COR-L47 (cell line): ENCODE data around the gene CILP.
A peak's percentile ranks its signal among the peaks of the same experiment; 100 is the strongest.
"Not testable (repeated sequence)": the region's sequence is repeated elsewhere in the genome, so short reads cannot be mapped to it uniquely, and the experiment has no call there.

Experiments
- DNase-seq: peaks from one replicate; lab custom pipeline; 2025; lab: John Stamatoyannopoulos, UW

The CILP gene

DNA sequence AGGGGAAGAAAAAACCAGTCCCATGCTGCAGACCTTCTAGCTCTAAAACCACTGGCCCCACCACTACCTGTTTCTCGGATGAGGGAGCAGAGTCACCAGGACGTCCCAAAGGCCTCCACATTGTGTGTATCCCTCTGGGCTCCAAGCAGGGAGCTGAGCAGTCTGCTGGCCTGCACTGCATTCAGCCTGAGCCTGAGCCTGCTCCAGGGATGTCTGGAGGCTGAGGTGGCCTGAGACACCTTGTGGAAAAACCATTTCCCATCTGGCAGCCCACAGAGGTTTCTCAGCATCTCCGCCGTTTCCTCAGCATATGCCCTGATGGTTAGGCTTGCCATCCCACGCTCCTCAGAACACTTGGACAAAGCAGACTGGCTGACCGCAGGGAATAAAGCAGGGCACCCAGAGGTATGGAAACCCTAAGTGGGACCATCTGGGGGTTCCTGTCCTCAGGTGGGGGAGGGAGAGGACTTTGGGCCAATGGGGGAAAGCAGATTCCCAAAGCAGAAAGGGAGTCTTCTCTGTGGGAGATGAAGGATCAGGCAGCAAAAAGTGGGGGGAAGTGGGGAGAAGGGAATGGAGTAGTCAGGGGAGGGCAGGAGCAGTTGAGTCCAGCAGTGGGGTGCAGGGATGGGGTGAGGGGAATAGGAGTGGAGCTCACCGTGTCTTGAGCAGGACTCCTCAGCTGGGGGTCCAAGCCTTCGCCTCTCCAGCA is at the start of gene CILP:
Gene CILP (minus strand): TSS at position 704 of the 712 bp plus-strand sequence. CDS start 1,718 bp downstream, outside the sequence.
- DNase-seq, result no peak

- DNase-seq, result no peak
These were observed 49.7 kb upstream of the CILP start for GRCh38 chr15:65260968-65261367.

DNA sequence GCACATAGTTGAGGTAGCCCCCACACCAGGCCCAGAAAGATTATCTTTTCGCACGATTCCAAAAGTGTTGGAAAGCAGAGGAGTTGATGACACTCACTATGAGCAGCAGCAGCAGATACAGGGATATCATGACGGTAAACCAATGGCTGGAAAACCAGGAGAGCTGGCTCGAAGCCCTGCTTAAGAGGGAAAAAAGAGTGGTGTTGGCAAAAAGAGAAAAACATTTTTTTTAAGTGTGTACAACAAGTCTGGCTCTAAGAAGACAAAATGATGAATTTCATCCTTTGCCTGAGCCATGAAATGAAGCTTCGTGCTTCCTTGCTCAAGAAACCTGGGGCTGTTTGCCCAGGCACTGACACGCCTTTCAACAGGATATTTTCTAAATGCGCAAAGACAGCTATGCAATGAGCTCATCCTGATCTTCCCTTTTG is 48.1 kb upstream of the CILP start:
- DNase-seq, result no peak

DNA sequence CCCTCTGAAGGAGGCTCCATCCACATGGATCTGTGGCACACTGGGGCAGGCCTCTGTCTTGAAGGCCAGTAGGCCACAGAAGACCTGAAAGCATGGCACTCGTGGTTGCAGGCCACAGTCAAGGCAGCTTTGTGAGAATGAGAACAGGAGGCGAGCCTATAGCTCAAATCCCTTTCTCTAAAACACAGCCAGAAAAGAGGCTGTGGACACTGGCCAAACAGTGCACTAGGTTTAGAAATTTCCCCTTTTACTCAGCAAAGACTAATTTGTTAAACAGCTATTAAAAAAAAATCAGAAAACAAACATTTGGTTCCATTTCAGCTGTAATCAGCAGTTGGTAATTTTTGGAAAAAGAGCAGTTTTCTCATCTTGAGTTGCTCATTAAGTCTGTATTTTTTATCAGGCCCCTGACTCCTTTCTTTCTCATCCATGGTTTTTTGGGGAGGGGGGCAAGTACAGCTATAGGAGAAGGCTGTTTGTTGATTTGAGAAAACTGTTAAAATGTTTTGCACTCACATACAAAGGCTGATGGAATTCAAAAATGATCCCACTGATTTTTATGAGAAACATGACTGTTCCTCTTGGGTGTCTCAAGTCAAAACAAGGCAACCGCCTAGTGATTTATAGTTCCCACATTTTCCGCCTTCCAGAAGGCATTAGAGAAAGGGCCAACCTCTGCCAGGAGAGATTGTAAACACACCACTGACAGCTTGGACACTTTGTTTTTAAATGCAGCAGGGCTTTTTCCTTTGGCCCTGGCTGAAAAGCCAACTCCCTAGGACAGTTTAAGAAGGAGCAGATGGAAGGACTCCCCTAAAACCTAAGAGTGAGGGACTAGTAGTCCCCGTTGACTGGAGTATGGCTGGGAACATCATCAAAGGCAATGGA is 47.3 kb upstream of the CILP start:
- no peak for DNase-seq

DNA sequence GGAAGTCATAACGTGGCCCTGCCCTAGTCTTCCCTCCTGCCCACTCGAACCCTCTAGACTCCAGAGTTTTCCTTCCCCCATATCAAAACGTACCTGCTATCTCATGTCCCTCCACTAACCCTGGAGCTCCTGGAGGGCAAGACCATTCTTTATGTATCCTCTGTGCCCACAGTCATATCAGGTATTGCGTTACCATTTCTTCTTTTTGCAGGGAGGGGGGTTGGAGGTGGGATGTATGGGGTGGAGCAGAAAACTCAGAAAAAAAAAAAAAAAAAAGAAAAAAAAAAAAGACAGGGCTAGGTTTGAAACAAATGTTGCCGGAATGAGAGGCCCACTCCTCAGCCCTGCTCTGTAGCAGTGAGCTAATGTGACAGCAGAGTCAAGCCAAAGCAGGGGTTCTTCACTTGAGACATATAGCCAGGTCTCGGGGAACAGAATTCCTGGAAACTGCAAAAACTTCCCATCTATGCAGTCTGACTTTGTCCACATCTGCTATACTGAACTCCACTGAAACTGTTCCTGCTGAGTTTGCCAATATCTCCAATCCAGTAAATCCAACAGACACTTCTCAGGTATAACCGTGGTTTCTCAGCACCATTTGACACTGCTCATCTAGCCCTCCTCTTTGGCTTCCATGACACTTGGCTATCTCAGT is 44.3 kb upstream of the CILP start:
- DNase-seq, result no peak

DNA sequence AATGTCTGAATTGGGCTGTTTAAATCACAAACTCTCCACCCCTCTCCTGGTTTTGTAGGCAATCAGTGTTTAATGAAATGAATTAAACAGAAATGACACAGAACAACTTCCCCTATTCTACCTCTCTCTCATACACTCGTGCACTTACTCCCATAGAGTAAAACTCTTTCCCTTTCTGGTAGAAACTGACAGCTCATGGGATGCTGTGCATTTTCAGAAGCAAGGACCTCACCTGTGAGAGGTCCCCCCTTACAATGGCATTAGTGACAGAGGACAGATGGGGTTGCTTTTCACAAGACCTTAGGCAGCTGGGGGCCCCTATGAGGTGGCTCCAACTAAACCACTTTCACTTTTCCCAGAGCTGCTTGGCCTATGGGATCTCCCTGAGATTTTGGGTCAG is 43.5 kb upstream of the CILP start:
- DNase-seq, result no peak

DNA sequence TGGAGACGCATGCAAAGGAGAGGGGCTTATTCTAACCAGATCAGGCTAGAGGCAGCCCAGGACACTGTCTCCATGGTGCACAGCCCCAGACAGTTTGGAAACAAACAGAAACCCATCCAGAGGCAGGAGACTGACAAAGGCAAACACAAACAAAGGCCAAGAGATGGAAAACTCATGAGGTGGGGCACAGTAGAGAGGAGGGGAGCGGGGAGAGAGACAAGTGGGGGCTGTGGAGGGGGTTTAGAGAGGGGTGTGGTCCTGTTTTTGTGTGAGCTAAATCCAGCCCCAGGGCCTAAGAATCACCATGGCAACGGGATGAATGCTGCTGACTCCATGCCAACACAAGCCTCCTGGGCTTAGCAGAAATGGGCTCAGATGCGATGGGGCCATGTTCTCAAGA is 43.1 kb upstream of the CILP start:
- DNase-seq, result peak; percentile 51

- no peak for DNase-seq
These were observed 38.4 kb upstream of the CILP start for GRCh38 chr15:65249641-65250040.

- no peak for DNase-seq
These were observed 37.4 kb upstream of the CILP start for GRCh38 chr15:65248511-65249255.

- DNase-seq, result no peak
These were observed 35.7 kb upstream of the CILP start for GRCh38 chr15:65246939-65247338.

DNA sequence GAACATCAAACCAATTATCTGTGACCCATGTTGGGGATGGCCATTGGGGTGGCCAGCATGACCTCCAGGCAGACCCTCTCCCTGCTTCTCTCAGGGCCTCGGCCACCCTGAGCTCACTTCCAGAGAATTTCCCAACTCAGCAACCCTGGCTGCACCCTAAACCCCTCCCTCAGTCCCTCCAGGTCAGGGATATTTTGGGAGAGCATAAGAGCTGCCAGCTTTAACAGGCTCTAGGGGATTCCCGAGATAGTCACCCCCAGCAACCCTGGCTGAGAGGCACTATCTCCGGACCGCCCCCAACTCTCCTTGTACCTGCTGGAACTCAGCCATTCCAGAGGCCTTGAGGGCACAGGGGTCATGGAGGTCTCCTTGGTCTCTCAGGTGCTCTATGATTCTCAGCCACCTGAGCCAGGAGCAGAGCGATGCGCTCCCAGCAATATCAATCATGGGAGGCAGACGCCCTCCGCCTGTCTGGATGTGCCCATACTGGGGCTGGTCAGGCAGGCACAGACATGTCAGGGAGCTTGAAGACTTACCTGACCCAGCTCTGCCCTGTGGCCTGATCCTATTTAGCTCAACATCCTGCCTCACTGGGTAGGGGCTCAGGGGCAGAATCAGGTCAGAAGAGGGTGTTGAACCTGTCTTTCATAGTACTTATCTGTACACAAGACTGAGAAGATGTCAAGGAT is 34.9 kb upstream of the CILP start:
- DNase-seq, result no peak

- DNase-seq, result no peak
These were observed 34.0 kb upstream of the CILP start for GRCh38 chr15:65245096-65245856.

DNA sequence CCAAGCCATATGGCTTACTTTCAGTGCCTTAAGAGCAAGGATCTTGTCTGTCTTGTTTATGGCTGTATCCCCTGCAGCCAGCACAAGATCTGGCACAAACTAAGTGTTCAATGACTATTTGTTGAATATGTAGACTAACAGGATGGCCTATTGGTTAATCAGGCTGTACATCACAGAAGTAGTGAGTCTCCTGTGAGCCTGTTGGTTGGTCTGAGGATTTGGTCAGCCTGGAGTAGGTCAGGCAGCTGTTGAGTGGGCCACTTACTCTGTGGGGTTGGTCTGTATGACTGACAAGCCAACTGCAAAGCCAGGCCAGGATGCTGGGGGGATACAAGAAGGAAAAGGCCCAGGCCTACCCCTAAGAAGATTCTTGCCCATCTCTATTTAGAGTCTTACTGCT is 33.4 kb upstream of the CILP start:
- no peak for DNase-seq

GRCh38 chr15:65236443-65236842 is 25.2 kb upstream of the CILP start:
- not testable (repeated sequence) for DNase-seq

DNA sequence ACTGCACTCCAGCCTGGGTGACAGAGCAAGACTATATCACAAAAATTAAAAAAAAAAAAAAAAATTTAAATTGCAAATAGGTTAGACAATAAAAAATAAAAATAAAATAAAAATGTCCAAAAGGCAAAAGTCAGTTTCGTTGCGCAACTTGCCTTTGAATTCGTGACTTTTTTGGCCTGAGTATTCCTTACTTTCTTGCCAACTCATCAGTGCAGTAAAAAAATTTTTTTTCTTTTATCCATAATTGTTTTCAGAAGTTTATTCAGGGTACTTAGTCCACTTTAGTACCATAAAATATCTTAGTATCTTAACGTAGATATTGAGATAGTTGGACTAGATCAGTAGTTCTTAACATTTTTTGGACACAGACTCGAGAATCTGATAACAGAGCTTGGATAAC is 22.4 kb upstream of the CILP start:
- DNase-seq, result no peak

DNA sequence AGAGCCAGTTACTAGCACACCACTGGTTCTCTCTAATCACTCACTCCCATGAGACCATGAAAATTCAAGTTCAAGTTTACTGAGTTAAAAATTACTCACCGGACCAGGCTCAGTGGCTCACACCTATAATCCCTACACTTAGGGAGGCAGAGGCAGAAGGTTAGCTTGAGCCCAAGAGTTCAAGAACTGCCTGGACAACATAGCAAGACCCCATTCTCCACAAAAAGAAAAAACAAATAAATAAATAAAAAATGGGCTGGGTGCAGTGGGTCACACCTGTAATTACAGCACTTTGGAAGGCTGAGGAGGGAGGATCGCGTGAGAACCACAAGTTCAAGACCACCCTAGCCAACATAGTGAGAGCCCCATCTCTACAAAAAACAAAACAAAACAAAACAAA is 21.2 kb upstream of the CILP start:
- DNase-seq, result no peak

DNA sequence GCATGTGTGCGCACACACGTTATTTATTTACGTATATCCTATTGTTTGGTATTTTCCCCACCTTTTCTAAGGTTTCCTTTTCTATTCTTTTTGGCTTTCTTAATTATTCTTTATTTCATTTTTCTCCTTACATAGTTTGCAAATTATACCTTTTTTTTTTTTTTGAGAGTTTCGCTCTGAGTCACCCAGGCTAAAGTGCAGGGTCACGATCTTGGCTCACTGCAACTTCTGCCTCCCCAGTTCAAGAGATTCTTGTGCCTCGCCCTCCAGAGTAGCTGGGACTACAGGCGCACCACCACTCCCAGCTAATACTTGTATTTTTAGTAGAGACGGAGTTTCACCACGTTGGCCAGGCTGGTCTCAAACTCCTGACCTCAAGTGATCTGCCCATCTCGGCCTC is 20.0 kb upstream of the CILP start:
- no peak for DNase-seq

GRCh38 chr15:65226901-65227300 is 15.6 kb upstream of the CILP start:
- not testable (repeated sequence) for DNase-seq

- no peak for DNase-seq
These were observed 14.9 kb upstream of the CILP start for GRCh38 chr15:65226221-65226620.

DNA sequence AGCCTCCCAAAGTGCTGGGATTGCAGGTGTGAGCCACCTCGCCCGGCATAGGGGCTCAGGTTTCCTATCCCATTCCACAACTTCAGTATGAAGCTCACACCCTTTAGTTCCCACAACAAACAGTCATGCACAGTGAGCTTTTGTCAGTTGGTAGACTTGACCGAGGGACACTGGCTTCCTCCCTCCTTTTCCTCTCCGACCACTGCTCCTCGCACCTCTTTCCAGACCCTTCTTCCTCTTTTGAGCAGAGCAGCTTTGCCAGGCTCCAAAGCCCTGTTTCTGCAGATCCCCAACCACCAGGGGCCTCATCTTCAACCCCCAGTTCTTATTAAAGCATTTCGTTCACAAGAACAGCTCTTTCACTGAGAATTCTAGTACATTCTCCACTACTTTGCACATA is 12.7 kb upstream of the CILP start:
- no peak for DNase-seq

- no peak for DNase-seq
These were observed 11.6 kb upstream of the CILP start for GRCh38 chr15:65222891-65223290.
